ENCODE results near the gene SETD1B.

- TF ChIP-seq CTCF (IDR thresholded peaks at IDR 0.05): no peak
- TF ChIP-seq EZH2 (IDR thresholded peaks at IDR 0.05; ENCODE audit: borderline replicate concordance, insufficient read depth, low read depth, low read length, poor library complexity, severe bottlenecking): no peak
Observed at GRCh38 chr12:121801595-121802484, 2.0 kb upstream of the SETD1B start.
